Measurements from ENCODE around the gene ATP5F1D. TPM values are rescaled to one million over a fixed set of nuclear protein-coding genes. Genes with fewer than 3 reads are reported as not detected.

The ATP5F1D gene
- total RNA-seq, 1 experiment from 2014 or later = 157 TPM

DNA sequence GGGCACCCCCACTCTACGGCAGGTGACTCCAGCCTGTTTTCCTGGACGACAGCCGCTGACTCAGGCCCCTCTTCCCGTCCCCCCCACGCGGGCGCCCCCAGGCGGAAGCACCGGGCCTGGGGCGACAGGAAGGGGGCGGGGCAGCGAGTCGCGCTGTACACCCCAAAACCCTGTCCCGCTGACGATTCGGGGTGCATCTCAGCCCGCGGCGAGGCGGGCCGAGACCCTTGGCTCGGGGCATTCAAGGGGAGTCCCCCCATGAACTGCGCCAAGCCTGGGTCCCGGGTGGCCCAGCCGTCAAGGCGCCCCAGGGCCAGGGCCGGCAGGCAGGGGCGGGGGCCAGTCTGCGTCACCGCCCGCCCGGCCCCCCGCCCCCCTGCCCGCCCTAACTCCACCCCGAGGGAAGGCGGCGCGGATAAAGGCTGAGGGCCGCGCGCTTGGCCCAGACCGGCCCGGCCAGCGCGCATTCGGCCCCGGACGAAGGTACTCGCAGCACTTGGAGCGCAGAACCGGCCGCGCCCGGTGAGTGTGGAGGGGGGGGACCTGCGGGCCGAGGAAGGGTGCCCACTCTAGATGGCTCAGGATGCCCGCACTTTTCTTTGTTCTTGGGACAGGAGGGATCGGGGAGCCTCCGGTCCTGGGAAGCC is 6.7 kb downstream of the ATP5F1D start, which contains the start of gene MIDN:
MIDN (plus strand) TSS at position 445 of the 647 bp plus-strand sequence. CDS start 1,714 bp downstream, outside the sequence.
- POLR2A ChIA-PET (ENCODE audit: unreplicated experiment) = no interaction called here
- CTCF ChIA-PET = no interaction called here
- Histone ChIP-seq H2AFZ (0 out of 2 replicates have a peak within 1 kb of the TSS, but pooled peaks have one; percentile 69), H3K4me1 (replicated peaks; ENCODE audit: insufficient read depth) (peaks cover 20% of the 10 kb centered on the region; the same call in 1 of the 2 replicates), H3K27me3 (ENCODE audit: insufficient read depth, low read depth) (no peaks in the 10 kb centered on the region), H3K27ac (peak within 1 kb of the TSS; percentile 84), H3K79me2 (ENCODE audit: low read depth) (peaks cover 20% of the 10 kb centered on the region), H3K9me2 (ENCODE audit: insufficient read depth) (no peaks in the 10 kb centered on the region), H3K9me3 (ENCODE audit: insufficient read depth, low read depth) (no peaks in the 10 kb centered on the region), H3K36me3 (ENCODE audit: low read depth) (no peaks in the 10 kb centered on the region), H3K4me3 (peak within 1 kb of the TSS; percentile 75), H3F3A (ENCODE audit: insufficient read depth, low read depth) (peaks cover 24% of the 10 kb centered on the region), H3K4me2 (peak within 1 kb of the TSS; percentile 59), H4K20me1 (ENCODE audit: insufficient read depth) (no peaks in the 10 kb centered on the region)
- DNase-seq = peak; percentile 77 to 78
- TF ChIP-seq, protein P1, sequence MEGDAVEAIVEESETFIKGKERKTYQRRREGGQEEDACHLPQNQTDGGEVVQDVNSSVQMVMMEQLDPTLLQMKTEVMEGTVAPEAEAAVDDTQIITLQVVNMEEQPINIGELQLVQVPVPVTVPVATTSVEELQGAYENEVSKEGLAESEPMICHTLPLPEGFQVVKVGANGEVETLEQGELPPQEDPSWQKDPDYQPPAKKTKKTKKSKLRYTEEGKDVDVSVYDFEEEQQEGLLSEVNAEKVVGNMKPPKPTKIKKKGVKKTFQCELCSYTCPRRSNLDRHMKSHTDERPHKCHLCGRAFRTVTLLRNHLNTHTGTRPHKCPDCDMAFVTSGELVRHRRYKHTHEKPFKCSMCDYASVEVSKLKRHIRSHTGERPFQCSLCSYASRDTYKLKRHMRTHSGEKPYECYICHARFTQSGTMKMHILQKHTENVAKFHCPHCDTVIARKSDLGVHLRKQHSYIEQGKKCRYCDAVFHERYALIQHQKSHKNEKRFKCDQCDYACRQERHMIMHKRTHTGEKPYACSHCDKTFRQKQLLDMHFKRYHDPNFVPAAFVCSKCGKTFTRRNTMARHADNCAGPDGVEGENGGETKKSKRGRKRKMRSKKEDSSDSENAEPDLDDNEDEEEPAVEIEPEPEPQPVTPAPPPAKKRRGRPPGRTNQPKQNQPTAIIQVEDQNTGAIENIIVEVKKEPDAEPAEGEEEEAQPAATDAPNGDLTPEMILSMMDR (conservative IDR thresholded peaks at IDR 0.05) = no peak; the same call in 1 of the 2 replicates
- no peak for TF ChIP-seq EZH2 (IDR thresholded peaks at IDR 0.05; ENCODE audit: low read depth)
- no TSS peak for BruUV-seq (replicated peaks)
- intact Hi-C loops (cut with micrococcal nuclease; ENCODE audit: unreplicated experiment) = loop anchor here (5.0 kb wide), 1 partner anchor 66 kb away; no protein-coding TSS in a partner anchor

DNA sequence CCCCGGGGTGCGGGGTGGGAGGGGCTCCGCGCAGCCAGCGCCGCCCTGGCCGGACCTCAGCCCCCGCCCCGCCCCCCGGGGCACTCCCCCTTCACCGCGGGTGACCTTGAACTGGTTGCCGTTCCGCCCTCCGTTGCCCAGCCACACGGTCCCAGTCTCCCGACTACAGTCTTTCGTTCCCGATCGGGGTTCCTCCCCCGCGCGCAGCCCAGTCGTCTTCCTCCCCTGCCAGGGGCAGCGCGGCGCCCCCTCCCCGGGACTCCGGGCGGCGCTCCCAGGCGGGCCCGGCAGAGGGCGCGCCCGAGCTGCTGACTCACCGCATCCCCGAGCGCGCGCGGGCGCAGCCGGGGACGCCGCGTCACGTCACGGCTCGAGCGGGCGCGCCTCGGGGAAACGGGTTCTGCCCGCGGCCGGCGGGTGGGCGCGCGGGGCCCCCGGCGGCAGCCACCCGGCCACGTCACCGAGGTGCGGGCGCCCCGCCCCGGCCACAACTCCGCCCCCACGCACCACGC is 7.3 kb downstream of the ATP5F1D start:
- H3K4me2 ChIP-seq = peak overlapping the region; percentile 57; the same call in 1 of the 2 replicates
- intact Hi-C loops (cut with micrococcal nuclease; ENCODE audit: unreplicated experiment) = loop anchor here (5.0 kb wide), 1 partner anchor 67 kb away; no protein-coding TSS in a partner anchor
- H3K4me1 ChIP-seq (replicated peaks; ENCODE audit: insufficient read depth) = peaks cover 21% of the 10 kb centered on the region
- H3K36me3 ChIP-seq (ENCODE audit: low read depth) = no peaks in the 10 kb centered on the region
- H3K9me3 ChIP-seq (ENCODE audit: insufficient read depth, low read depth) = no peaks in the 10 kb centered on the region
- peak overlapping the region; percentile 84 for H3K27ac ChIP-seq
- DNase-seq = peak in 1 of 2 experiments; percentile 52
- no peaks in the 10 kb centered on the region for H3K9me2 ChIP-seq (ENCODE audit: insufficient read depth)
- BruUV-seq (replicated peaks) = TSS peak; percentile 59
- ChIA-PET POLR2A (ENCODE audit: unreplicated experiment) (no interaction called here), CTCF (no interaction called here)
- peak overlapping the region; percentile 75; the same call in 1 of the 2 replicates for H3K4me3 ChIP-seq
- TF ChIP-seq EZH2 (IDR thresholded peaks at IDR 0.05; ENCODE audit: low read depth) = no peak
- TF ChIP-seq, protein P1 (conservative IDR thresholded peaks at IDR 0.05) = peak; percentile 73
- H4K20me1 ChIP-seq (ENCODE audit: insufficient read depth) = 0 out of 2 replicates have a peak, but pooled peaks cover 5% of the 10 kb centered on the region
- peaks cover 26% of the 10 kb centered on the region for H3K79me2 ChIP-seq (ENCODE audit: low read depth)
- peaks cover 22% of the 10 kb centered on the region for H3F3A ChIP-seq (ENCODE audit: insufficient read depth, low read depth)
- no peaks in the 10 kb centered on the region for H3K27me3 ChIP-seq (ENCODE audit: insufficient read depth, low read depth)
- 0 out of 2 replicates have a peak overlapping the region, but pooled peaks have one; percentile 69 for H2AFZ ChIP-seq

DNA sequence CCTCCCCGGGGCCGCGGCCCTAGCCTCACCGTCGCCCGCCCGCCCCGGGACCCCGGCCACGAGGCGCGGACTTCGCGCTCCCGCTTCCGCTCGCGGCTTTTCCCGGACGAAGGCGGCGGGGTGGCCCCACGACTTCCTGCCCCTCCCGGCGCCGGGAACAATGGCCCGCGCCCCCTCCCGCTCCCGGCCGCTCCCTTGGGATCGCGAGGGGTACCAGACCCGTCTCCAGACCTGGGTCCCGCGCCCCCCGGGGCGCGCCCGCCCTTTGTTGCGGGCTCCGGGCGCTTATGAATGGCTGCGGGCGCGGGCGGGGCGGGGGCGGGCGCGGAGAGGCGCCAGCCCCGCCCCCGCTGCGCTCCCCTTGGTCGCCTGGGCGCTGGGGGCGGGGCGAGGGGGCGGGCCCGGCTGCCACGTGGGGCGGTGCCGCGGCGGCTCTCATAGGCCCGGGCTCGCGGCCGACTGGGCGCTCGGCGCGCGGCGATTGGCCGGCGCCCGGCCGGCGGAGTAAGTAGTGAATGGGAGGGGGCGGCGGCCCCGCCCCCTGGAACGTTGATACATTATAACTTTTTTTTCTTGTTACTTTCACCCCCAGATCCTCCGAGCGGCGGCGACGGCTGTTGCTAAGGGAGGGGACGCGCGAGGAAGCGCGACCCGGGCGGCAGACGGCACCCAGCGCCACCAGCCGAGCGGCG is 7.9 kb downstream of the ATP5F1D start:
- H3K9me3 ChIP-seq (ENCODE audit: insufficient read depth, low read depth) = no peaks in the 10 kb centered on the region
- H3K27ac ChIP-seq = peak overlapping the region; percentile 84
- no peak for TF ChIP-seq EZH2 (IDR thresholded peaks at IDR 0.05; ENCODE audit: low read depth)
- TF ChIP-seq, protein P1 (conservative IDR thresholded peaks at IDR 0.05) = no peak
- peak; percentile 70 to 90 for DNase-seq
- peaks cover 32% of the 10 kb centered on the region for H3K79me2 ChIP-seq (ENCODE audit: low read depth)
- intact Hi-C loops (cut with micrococcal nuclease; ENCODE audit: unreplicated experiment) = loop anchor here (5.0 kb wide), 1 partner anchor 67 kb away; no protein-coding TSS in a partner anchor
- no peaks in the 10 kb centered on the region for H3K9me2 ChIP-seq (ENCODE audit: insufficient read depth)
- peaks cover 2% of the 10 kb centered on the region; the same call in 1 of the 2 replicates for H3K36me3 ChIP-seq (ENCODE audit: low read depth)
- H3K4me1 ChIP-seq (replicated peaks; ENCODE audit: insufficient read depth) = peaks cover 22% of the 10 kb centered on the region
- H3K4me3 ChIP-seq = peak overlapping the region; percentile 61; the same call in 1 of the 2 replicates
- ChIA-PET POLR2A (ENCODE audit: unreplicated experiment) (no interaction called here), CTCF (no interaction called here)
- 0 out of 2 replicates have a peak, but pooled peaks cover 5% of the 10 kb centered on the region for H4K20me1 ChIP-seq (ENCODE audit: insufficient read depth)
- BruUV-seq (replicated peaks) = no TSS peak
- no peak overlapping the region for H2AFZ ChIP-seq
- H3K27me3 ChIP-seq (ENCODE audit: insufficient read depth, low read depth) = no peaks in the 10 kb centered on the region
- H3F3A ChIP-seq (ENCODE audit: insufficient read depth, low read depth) = peaks cover 26% of the 10 kb centered on the region
- peak overlapping the region; percentile 47; the same call in 1 of the 2 replicates for H3K4me2 ChIP-seq
